ENCODE data around the gene HES5.

The HES5 gene

GRCh38 chr1:2566101-2567045 is 36.3 kb upstream of the HES5 start:
- no peak overlapping the region for H3K27ac ChIP-seq (ENCODE audit: low read length, poor library complexity, severe bottlenecking)
- DNase-seq: no peak
- WGBS: 81% methylated on average over 30 of the region's 34 CpGs
- no peak overlapping the region for H2AK5ac ChIP-seq (ENCODE audit: low read length, severe bottlenecking)
- no peak overlapping the region for H3K4me2 ChIP-seq (ENCODE audit: low read length, poor library complexity, severe bottlenecking)
- no peak overlapping the region for H3K23ac ChIP-seq (ENCODE audit: low read length in 2 of 2)
- no peak overlapping the region for H4K8ac ChIP-seq (ENCODE audit: low read length)
- no peak overlapping the region for H4K91ac ChIP-seq (ENCODE audit: low read length)
- H3K27me3 ChIP-seq (ENCODE audit: control insufficient read depth in 1 of 2, insufficient read depth in 1 of 2, low read length in 2 of 2): peaks cover 5 to 40% of the 10 kb centered on the region in 2 experiments
- no peak overlapping the region for H3K9ac ChIP-seq (ENCODE audit: low read length)
- H3K4me1 ChIP-seq (ENCODE audit: control insufficient read depth, insufficient read depth, low read depth, low read length): peaks cover 9% of the 10 kb centered on the region
- H3K79me1 ChIP-seq (replicated peaks; ENCODE audit: low read length, poor library complexity, severe bottlenecking): no peaks in the 10 kb centered on the region
- H3K18ac ChIP-seq (ENCODE audit: low read depth in 1 of 2, low read length in 2 of 2): no peak overlapping the region
- H2BK5ac ChIP-seq (ENCODE audit: low read depth, low read length, poor library complexity, severe bottlenecking): no peak overlapping the region
- H2BK12ac ChIP-seq (ENCODE audit: low read length in 2 of 2): no peak overlapping the region
- H3K4ac ChIP-seq (ENCODE audit: low read depth in 1 of 2, low read length in 2 of 2): no peak overlapping the region
- no peak overlapping the region for H2AFZ ChIP-seq (ENCODE audit: low read depth, low read length)
- H3K9me3 ChIP-seq (ENCODE audit: control insufficient read depth, low read length): no peaks in the 10 kb centered on the region
- H3K36me3 ChIP-seq (ENCODE audit: control insufficient read depth in 1 of 2, insufficient read depth in 2 of 2, low read depth in 1 of 2, low read length in 2 of 2): peaks cover 13 to 20% of the 10 kb centered on the region in 2 experiments
- H3K4me3 ChIP-seq (ENCODE audit: insufficient read depth in 1 of 2, low read depth in 1 of 2, low read length in 2 of 2): no peak overlapping the region
- H2BK15ac ChIP-seq (ENCODE audit: low read depth, poor library complexity, severe bottlenecking): no peak overlapping the region
- no peak overlapping the region for H2BK120ac ChIP-seq (ENCODE audit: low read depth, low read length)
- no peak overlapping the region for H3K14ac ChIP-seq (ENCODE audit: low read length in 2 of 2)

GRCh38 chr1:2564815-2565374 is 34.8 kb upstream of the HES5 start:
- H2BK12ac ChIP-seq (ENCODE audit: low read length in 2 of 2): no peak overlapping the region
- 82% methylated on average over 14 of the region's 14 CpGs for WGBS
- no peak overlapping the region for H3K27ac ChIP-seq (ENCODE audit: low read length, poor library complexity, severe bottlenecking)

GRCh38 chr1:2564006-2564814 is 34.1 kb upstream of the HES5 start:
- H3K27ac ChIP-seq (ENCODE audit: low read length, poor library complexity, severe bottlenecking): no peak overlapping the region
- no peaks in the 10 kb centered on the region for H3K79me1 ChIP-seq (replicated peaks; ENCODE audit: low read length, poor library complexity, severe bottlenecking)
- H3K4me3 ChIP-seq (ENCODE audit: insufficient read depth in 1 of 2, low read depth in 1 of 2, low read length in 2 of 2): no peak overlapping the region
- no peak for DNase-seq
- no peak overlapping the region for H2AFZ ChIP-seq (ENCODE audit: low read depth, low read length)
- no peak overlapping the region for H4K8ac ChIP-seq (ENCODE audit: low read length)
- H2BK12ac ChIP-seq (ENCODE audit: low read length in 2 of 2): no peak overlapping the region
- peaks cover 0 to 26% of the 10 kb centered on the region in 2 experiments for H3K27me3 ChIP-seq (ENCODE audit: control insufficient read depth in 1 of 2, insufficient read depth in 1 of 2, low read length in 2 of 2)
- H3K9me3 ChIP-seq (ENCODE audit: control insufficient read depth, low read length): no peaks in the 10 kb centered on the region
- H3K9ac ChIP-seq (ENCODE audit: low read length): no peak overlapping the region
- H2BK15ac ChIP-seq (ENCODE audit: low read depth, poor library complexity, severe bottlenecking): no peak overlapping the region
- no peak overlapping the region for H2AK5ac ChIP-seq (ENCODE audit: low read length, severe bottlenecking)
- H3K4me2 ChIP-seq (ENCODE audit: low read length, poor library complexity, severe bottlenecking): no peak overlapping the region
- H3K4ac ChIP-seq (ENCODE audit: low read depth in 1 of 2, low read length in 2 of 2): no peak overlapping the region
- no peak overlapping the region for H3K18ac ChIP-seq (ENCODE audit: low read depth in 1 of 2, low read length in 2 of 2)
- H3K23ac ChIP-seq (ENCODE audit: low read length in 2 of 2): no peak overlapping the region
- H2BK120ac ChIP-seq (ENCODE audit: low read depth, low read length): no peak overlapping the region
- 81% methylated on average over 20 of the region's 20 CpGs for WGBS
- H4K91ac ChIP-seq (ENCODE audit: low read length): no peak overlapping the region
- no peak overlapping the region for H3K14ac ChIP-seq (ENCODE audit: low read length in 2 of 2)
- H2BK5ac ChIP-seq (ENCODE audit: low read depth, low read length, poor library complexity, severe bottlenecking): no peak overlapping the region
- peaks cover 31 to 40% of the 10 kb centered on the region in 2 experiments for H3K36me3 ChIP-seq (ENCODE audit: control insufficient read depth in 1 of 2, insufficient read depth in 2 of 2, low read depth in 1 of 2, low read length in 2 of 2)
- H3K4me1 ChIP-seq (ENCODE audit: control insufficient read depth, insufficient read depth, low read depth, low read length): peaks cover 11% of the 10 kb centered on the region

More at GRCh38 chr1:2564815-2565374, 34.8 kb upstream of the HES5 start:
- Histone ChIP-seq H3K79me1 (replicated peaks; ENCODE audit: low read length, poor library complexity, severe bottlenecking) (no peaks in the 10 kb centered on the region), H3K9ac (ENCODE audit: low read length) (no peak overlapping the region), H2BK120ac (ENCODE audit: low read depth, low read length) (no peak overlapping the region), H2BK5ac (ENCODE audit: low read depth, low read length, poor library complexity, severe bottlenecking) (no peak overlapping the region), H2BK15ac (ENCODE audit: low read depth, poor library complexity, severe bottlenecking) (no peak overlapping the region), H4K8ac (ENCODE audit: low read length) (no peak overlapping the region), H3K4me2 (ENCODE audit: low read length, poor library complexity, severe bottlenecking) (no peak overlapping the region), H2AK5ac (ENCODE audit: low read length, severe bottlenecking) (no peak overlapping the region), H2AFZ (ENCODE audit: low read depth, low read length) (no peak overlapping the region), H3K36me3 (ENCODE audit: control insufficient read depth in 1 of 2, insufficient read depth in 2 of 2, low read depth in 1 of 2, low read length in 2 of 2) (peaks cover 26 to 34% of the 10 kb centered on the region in 2 experiments), H3K9me3 (ENCODE audit: control insufficient read depth, low read length) (no peaks in the 10 kb centered on the region), H3K4me3 (ENCODE audit: insufficient read depth in 1 of 2, low read depth in 1 of 2, low read length in 2 of 2) (no peak overlapping the region), H4K91ac (ENCODE audit: low read length) (no peak overlapping the region), H3K4me1 (ENCODE audit: control insufficient read depth, insufficient read depth, low read depth, low read length) (peaks cover 9% of the 10 kb centered on the region), H3K14ac (ENCODE audit: low read length in 2 of 2) (no peak overlapping the region), H3K23ac (ENCODE audit: low read length in 2 of 2) (no peak overlapping the region), H3K27me3 (ENCODE audit: control insufficient read depth in 1 of 2, insufficient read depth in 1 of 2, low read length in 2 of 2) (peaks cover 0 to 29% of the 10 kb centered on the region in 2 experiments), H3K18ac (ENCODE audit: low read depth in 1 of 2, low read length in 2 of 2) (no peak overlapping the region), H3K4ac (ENCODE audit: low read depth in 1 of 2, low read length in 2 of 2) (no peak overlapping the region)
- no peak for DNase-seq

- no peak for DNase-seq
- Histone ChIP-seq H3K27me3 (ENCODE audit: control insufficient read depth in 1 of 2, insufficient read depth in 1 of 2, low read length in 2 of 2) (peaks cover 0 to 21% of the 10 kb centered on the region in 2 experiments), H3K4me2 (ENCODE audit: low read length, poor library complexity, severe bottlenecking) (no peak overlapping the region), H2BK12ac (ENCODE audit: low read length in 2 of 2) (no peak overlapping the region), H3K14ac (ENCODE audit: low read length in 2 of 2) (no peak overlapping the region), H4K91ac (ENCODE audit: low read length) (no peak overlapping the region), H4K8ac (ENCODE audit: low read length) (no peak overlapping the region), H2BK120ac (ENCODE audit: low read depth, low read length) (no peak overlapping the region), H3K27ac (ENCODE audit: low read length, poor library complexity, severe bottlenecking) (no peak overlapping the region), H2BK5ac (ENCODE audit: low read depth, low read length, poor library complexity, severe bottlenecking) (no peak overlapping the region), H3K4ac (ENCODE audit: low read depth in 1 of 2, low read length in 2 of 2) (no peak overlapping the region), H3K9ac (ENCODE audit: low read length) (no peak overlapping the region), H2BK15ac (ENCODE audit: low read depth, poor library complexity, severe bottlenecking) (no peak overlapping the region), H3K4me3 (ENCODE audit: insufficient read depth in 1 of 2, low read depth in 1 of 2, low read length in 2 of 2) (no peak overlapping the region), H3K9me3 (ENCODE audit: control insufficient read depth, low read length) (no peaks in the 10 kb centered on the region), H3K36me3 (ENCODE audit: control insufficient read depth in 1 of 2, insufficient read depth in 2 of 2, low read depth in 1 of 2, low read length in 2 of 2) (peaks cover 41 to 44% of the 10 kb centered on the region in 2 experiments), H3K23ac (ENCODE audit: low read length in 2 of 2) (no peak overlapping the region), H3K4me1 (ENCODE audit: control insufficient read depth, insufficient read depth, low read depth, low read length) (peaks cover 11% of the 10 kb centered on the region), H2AK5ac (ENCODE audit: low read length, severe bottlenecking) (no peak overlapping the region), H3K79me1 (replicated peaks; ENCODE audit: low read length, poor library complexity, severe bottlenecking) (peaks cover under 1% of the 10 kb centered on the region), H2AFZ (ENCODE audit: low read depth, low read length) (no peak overlapping the region), H3K18ac (ENCODE audit: low read depth in 1 of 2, low read length in 2 of 2) (no peak overlapping the region)
- 85% methylated on average over 18 of the region's 18 CpGs for WGBS
Measured at GRCh38 chr1:2563205-2563604, 33.1 kb upstream of the HES5 start.

Measured in mesenchymal stem cell (in vitro differentiated cells and primary cell).